ENCODE measurements around the gene NKD1. TPM values are rescaled to one million over a fixed set of nuclear protein-coding genes. Genes with fewer than 3 reads are reported as not detected.

The NKD1 gene
- total RNA-seq, 2 donors from 2014 or later, result 2.3 TPM

- H3K9me3 ChIP-seq, result no peaks in the 10 kb centered on the region
- no peak for TF ChIP-seq CTCF (IDR thresholded peaks at IDR 0.05)
- H3K27me3 ChIP-seq, result no peaks in the 10 kb centered on the region
- no peaks in the 10 kb centered on the region for H3K4me1 ChIP-seq
- intact Hi-C loops (cut with DNase I), result no loop called here
- no peak overlapping the region for H3K9ac ChIP-seq (ENCODE audit: low read depth in 2 of 2, low read length in 2 of 2)
- H3K4me3 ChIP-seq, result no peak overlapping the region
- no peaks in the 10 kb centered on the region for H3K36me3 ChIP-seq
- H3K27ac ChIP-seq, result no peak overlapping the region
- no peak for DNase-seq
Observed at GRCh38 chr16:50601341-50601740, 53.1 kb downstream of the NKD1 start.

- Histone ChIP-seq H3K9me3 (no peaks in the 10 kb centered on the region), H3K4me1 (no peaks in the 10 kb centered on the region), H3K9ac (ENCODE audit: low read depth in 2 of 2, low read length in 2 of 2) (no peak overlapping the region), H3K27ac (no peak overlapping the region), H3K4me3 (no peak overlapping the region), H3K27me3 (no peaks in the 10 kb centered on the region), H3K36me3 (no peaks in the 10 kb centered on the region)
- intact Hi-C loops (cut with DNase I), result no loop called here
- no peak for TF ChIP-seq CTCF (IDR thresholded peaks at IDR 0.05)
- DNase-seq, result no peak
Observed at GRCh38 chr16:50602126-50602525, 53.9 kb downstream of the NKD1 start.

GRCh38 chr16:50602531-50603205 lies 54.5 kb downstream of the NKD1 start:
- no peaks in the 10 kb centered on the region for H3K4me1 ChIP-seq
- no peak for DNase-seq
- no peaks in the 10 kb centered on the region for H3K27me3 ChIP-seq
- H3K9ac ChIP-seq (ENCODE audit: low read depth in 2 of 2, low read length in 2 of 2), result no peak overlapping the region
- H3K27ac ChIP-seq, result peak overlapping the region; percentile 30
- H3K4me3 ChIP-seq, result no peak overlapping the region
- intact Hi-C loops (cut with DNase I), result no loop called here
- H3K9me3 ChIP-seq, result no peaks in the 10 kb centered on the region
- no peak for TF ChIP-seq CTCF (IDR thresholded peaks at IDR 0.05)
- H3K36me3 ChIP-seq, result no peaks in the 10 kb centered on the region

- Histone ChIP-seq H3K9me3 (no peaks in the 10 kb centered on the region), H3K36me3 (no peaks in the 10 kb centered on the region), H3K9ac (ENCODE audit: low read depth in 2 of 2, low read length in 2 of 2) (no peak overlapping the region), H3K4me3 (no peak overlapping the region), H3K27ac (peak overlapping the region; percentile 30), H3K27me3 (no peaks in the 10 kb centered on the region), H3K4me1 (no peaks in the 10 kb centered on the region)
- DNase-seq, result no peak
- intact Hi-C loops (cut with DNase I), result no loop called here
- TF ChIP-seq CTCF (IDR thresholded peaks at IDR 0.05), result no peak
Observed at GRCh38 chr16:50603206-50604064, 55.2 kb downstream of the NKD1 start.

- no peak for DNase-seq
- intact Hi-C loops (cut with DNase I), result no loop called here
- H3K9me3 ChIP-seq, result no peaks in the 10 kb centered on the region
- no peak for TF ChIP-seq CTCF (IDR thresholded peaks at IDR 0.05)
- no peaks in the 10 kb centered on the region for H3K4me1 ChIP-seq
- H3K27ac ChIP-seq, result peak overlapping the region; percentile 30
- no peaks in the 10 kb centered on the region for H3K27me3 ChIP-seq
- no peaks in the 10 kb centered on the region for H3K36me3 ChIP-seq
- no peak overlapping the region for H3K9ac ChIP-seq (ENCODE audit: low read depth in 2 of 2, low read length in 2 of 2)
- H3K4me3 ChIP-seq, result no peak overlapping the region
Observed at GRCh38 chr16:50604065-50604418, 55.8 kb downstream of the NKD1 start.

Measured in colonic mucosa (tissue), 4 donors.